SW480 (cell line): ENCODE results near the gene TOB2.

Experiments used
- DNase-seq: peaks from one replicate; pipeline ENCODE4 v3.0.0-alpha.2; 2016; ENCODE audit warnings: low spot score

Gene TOB2, protein sequence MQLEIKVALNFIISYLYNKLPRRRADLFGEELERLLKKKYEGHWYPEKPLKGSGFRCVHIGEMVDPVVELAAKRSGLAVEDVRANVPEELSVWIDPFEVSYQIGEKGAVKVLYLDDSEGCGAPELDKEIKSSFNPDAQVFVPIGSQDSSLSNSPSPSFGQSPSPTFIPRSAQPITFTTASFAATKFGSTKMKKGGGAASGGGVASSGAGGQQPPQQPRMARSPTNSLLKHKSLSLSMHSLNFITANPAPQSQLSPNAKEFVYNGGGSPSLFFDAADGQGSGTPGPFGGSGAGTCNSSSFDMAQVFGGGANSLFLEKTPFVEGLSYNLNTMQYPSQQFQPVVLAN

DNA sequence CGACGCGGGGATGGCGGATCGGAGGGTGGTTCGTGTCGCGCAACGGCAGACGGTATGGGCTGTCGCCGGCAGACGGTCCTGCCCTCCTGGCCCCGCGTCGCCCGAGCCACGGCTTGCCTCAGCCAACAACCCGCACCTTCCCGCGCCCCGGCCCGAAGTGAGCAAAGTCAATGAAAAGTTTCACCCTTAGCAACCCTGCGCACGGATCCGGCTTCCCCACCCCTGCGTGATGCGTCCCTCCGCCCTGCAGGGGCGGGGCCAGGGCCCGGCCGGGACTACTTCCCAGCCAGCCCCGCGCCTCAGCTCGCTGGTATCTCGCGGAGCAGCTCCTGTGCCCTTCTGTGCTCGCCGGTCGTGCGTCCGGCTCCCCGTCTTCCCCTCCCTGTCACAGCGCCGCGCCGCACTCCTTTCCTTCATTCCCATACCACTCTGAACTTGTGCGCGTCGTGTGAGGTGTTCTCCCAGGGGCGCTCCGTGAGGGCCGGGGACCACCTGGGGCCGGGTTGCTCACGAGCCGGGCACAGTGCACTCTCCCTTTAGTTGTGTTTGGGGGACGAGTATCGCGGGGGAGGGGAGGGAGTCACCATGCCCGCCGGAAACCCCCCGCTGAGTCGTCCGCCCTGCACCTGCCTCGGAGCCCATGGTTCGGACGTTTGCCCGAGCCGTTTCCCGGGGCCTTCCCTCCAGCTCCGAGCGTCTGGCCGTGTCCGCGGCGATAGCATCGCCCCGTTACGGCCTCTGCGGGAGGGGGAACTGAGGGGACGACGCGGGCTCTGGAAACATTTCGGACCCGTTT, at the start of gene TOB2:
Gene TOB2 (minus strand): TSS at position 163 of the 796 bp plus-strand sequence. CDS start 9,456 bp downstream, outside the sequence.
- peak; percentile 94 for DNase-seq

DNA sequence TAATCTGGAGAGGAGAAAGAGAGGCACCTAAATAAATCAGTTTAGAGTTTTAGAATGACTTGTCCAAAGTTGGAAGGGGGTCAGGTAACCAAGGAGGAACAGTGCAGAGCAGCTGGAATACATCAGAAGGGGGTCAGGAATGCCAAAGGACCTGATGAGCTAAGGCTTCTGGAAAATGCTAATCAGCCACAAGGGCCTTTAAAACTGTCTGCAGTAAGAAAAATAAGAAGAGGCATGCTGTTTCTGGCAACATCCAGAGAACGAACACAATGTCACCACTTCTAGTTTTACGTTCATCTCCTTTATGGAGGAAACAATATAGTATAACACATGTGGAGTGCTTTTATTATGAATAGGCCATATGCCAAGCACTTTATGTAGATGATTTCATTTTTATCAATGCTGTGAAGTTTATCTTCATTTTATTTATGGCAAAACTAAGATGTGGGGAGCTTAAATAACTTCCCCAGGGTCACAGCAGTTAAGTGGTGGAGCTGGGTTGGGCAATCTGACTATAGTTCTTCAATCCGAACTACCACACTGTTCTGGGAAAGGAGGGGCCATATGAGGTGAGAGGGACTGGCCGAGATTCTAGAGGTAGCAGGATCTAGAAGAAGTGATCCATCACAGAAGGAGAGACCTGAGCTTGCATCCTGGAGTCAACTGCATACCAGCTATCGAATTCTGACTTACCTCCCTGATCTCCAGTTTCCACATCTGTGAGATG, 44.9 kb upstream of the TOB2 start:
- DNase-seq = no peak

DNA sequence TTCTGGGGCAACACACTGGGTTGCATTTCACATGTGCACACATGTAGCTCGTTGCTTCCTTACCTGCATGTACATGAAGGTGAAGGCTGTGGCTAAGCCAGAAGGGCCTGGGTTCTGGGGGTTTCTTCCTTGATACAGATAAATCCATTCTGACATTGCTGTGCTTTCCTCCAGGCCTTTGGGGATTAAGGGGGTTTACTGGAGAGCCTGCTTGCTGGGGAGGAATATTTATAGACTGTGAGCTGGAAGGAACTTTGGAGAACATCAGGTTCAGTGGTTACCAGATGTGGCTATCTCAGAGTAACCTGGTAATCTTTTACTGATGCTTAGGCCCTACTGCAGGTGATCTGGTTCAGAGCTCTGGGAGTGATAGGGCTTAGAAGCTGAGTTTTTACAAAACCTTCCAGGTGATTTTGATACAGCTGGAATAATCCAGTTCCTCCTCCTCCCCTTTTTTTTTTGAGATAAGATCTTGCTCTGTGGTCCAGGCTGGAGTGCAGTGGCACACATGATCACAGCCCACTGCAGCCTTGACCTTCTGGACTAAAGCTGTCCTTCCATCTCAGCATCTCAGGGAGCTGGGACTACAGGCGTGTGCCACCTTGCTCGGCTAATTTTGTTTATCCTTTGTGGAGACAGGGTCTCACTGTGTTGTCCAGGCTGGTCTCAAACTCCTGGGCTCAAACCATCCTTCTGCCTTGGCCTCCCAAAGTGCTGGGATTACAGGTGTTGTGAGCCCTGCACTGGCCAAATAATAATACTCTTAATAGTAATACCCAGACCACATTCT, 42.2 kb upstream of the TOB2 start:
- DNase-seq = no peak

DNA sequence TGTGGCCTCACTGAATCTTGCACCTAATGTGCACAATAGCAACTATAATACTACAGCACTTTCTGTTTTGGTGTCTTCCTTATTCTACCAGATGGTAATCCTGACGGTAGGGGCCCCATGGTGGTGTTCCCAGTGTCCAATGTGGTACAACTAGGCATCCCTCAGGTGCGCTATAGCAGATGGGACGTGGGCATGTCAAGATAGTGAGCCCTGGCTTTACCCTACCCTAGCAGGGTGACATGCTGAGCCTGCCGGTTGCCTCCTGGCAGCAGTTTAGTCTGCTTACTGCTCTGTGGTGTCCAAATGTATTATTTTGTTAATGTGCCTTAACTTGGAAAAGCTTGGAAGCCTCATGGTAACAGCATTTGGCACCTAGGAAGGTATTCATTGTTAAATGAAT, 41.5 kb upstream of the TOB2 start:
- DNase-seq = no peak

DNA sequence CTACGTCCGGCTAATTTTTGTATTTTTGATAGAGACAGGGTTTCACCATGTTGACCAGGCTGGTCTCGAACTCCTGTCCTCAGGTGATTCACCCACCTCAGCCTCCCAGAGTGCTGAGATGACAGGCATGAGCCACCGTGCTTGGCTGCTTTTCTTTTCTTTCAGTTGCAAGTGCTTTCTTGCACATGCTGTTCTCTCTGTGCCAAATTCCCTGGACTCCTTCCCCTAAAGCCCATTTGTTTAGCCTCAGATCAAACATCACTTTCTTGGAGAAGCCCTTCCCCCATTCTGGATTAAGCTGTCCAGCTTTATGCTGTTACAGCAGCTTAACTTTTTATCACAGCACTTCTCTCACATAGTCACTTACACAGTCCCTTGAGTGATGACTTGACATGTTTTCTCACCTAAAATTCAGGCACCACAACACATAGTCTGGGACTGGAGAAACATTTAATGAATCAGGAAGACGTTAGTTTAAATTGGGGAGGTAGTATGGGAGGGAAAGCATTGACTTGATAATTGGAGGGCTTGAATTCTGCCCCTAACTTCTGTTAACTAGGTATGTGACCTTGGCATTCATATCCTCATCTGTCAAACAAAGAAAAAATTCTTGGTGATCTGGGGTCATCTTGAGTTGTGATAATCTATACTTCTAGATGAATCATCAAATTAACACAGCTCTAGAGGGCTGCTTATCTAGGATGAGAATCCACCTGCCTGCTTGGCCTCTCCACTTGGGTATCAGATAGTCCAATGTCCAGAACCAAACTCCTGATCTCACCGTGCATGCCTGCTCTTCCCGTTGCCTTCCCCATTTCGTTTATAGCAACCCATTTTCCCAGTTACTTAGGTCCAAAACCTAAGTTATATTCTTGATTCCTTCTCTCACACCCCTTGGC, 40.7 kb upstream of the TOB2 start:
- no peak for DNase-seq

DNA sequence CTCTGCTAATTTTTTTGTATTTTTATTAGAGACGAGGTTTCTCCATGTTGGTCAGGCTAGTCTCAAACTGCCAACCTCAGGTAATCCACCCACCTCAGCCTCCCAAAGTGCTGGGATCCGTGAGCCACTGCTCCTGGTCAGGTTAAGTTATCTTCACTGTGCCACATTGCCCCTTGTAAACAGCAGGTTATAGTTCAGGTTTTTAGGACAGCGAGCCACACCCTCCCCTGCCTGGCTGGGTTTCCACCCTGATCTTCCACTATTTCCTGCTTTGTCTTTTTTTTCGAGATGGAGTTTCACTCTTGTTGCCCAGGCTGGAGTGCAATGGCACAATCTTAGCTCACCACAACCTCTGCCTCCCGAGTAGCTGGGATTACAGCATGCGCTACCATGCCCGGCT, 38.4 kb upstream of the TOB2 start:
- DNase-seq = no peak

DNA sequence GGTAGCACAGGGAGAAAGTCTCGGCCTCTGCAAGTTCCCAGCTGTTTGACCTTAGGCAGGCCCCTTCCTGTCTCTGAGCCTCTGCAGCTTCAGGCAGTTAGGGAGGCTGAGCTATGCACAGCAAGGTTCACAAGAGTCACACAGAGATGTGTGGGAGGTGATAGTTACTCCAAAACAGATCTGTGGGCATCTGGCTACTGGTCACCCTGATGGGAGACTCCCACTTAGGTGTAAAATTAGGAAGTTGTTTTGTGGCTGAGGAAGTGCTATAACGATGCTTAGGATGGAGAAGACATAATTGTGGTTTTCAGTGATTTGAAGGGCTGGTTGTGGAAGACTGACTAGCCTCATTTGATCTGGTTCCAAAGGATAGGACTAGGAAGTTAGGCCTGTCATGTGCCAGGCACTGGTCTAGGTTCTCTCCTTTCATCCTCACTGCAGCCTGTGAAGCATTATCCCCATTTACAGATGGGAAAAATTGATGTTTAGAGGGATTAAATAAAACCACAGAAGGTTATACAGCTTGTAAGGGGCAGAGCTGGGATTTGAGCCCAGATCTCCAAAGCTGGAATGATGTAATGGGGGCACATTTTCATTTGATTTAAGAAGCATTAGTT, 35.8 kb upstream of the TOB2 start:
- DNase-seq = no peak

DNA sequence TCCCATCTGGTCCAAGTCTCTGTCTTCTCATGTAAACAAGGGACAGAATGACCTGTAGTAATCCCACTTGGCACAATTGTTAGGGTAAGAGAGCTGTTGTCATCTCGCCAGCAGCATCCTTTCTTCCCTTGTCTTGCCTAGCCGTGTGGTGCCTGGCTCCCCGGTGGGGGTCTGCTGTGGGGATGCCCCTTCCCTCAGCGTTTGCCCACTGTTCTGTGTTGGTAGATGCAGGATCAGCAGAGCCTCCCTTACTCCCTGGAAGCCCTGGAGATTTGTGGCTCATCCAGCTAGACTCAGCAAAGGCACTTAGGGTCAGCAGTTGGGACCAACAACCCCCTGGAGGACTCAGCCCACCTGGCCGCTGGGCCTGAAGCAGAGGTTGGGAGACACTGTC, 35.3 kb upstream of the TOB2 start:
- DNase-seq = no peak

DNA sequence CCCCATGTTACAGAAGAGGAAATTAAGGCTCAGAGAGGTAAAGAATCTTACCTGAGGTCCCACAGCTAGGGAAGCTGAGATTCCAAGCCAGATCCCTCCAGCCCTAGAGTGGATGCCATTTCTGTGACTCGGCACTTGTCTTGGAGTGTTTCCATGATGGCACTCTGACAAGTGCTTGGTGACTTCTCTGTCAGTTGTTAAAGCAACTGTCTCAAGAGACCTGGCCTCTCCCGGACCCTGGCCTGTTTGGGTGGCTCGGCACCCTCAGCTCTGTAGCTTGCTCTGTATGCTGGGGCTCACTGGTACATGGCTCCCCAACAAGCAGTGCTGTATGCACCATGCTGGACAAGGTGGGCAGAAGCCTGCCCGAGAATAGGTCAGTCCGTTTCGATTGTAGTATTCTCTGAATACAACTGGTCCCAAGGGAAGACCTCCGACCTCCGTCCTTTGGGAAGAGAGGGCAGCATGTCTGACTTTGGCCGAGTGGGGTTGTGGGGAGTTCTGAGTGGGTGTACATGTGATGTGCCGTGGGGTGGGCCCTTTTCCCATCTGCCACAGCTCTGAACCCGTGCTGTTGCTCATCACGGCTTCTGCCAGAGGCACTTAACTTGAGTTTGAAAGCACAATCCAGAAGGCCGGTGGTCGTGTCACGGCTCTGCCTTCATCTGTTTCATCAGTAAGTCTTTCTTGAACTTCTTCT, 34.7 kb upstream of the TOB2 start:
- no peak for DNase-seq

DNA sequence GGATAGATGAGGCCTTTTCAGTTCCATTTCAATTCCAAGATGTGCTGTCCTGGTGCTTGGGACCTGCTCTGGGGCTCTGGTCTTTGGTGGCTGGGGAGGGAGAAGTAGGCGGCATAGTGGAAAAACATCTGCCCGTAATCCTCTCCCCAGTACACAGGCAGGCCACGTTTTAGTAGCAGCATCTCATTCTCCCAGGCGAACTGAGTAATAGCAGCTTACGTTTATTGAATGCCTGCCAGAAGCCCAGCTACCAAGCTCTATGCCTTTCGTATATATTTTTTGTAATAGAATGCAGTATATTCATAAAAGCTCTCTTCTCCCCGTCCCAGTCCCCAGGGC, 33.8 kb upstream of the TOB2 start:
- no peak for DNase-seq

DNA sequence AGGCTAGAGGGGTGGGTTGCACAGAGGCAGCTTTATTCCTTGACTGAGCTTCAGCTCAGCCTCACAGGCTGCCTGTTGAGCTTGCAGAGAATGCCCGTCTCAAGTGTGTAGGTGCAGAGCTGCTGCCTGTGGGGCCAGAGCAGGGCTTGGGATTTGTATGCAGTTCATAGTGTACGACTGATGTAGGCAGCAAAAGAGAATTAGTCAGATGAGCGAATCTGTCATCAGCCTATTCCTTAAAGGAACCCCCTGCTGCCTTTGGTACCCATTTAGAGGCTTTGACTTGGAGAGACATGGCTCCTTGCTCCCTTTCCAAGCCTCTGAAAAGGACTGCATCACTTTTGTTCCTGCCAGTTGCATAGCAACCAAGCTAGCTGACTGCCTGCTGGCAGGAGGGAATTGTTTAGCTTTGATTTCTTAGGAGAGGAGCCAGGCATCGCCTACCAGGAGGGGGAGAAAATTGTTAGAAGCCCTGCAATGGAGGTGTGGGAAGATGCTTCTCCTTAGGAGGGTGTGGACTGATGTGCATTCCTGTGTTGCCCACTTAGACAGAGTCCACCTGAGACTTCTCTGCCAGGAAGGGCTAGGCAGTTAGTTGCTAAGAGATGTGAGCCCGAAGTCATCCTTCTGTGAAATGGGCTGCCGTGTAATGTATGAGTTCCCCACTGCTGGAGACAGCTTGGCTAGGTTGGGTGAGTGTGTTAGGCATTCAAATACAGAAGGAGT, 33.2 kb upstream of the TOB2 start:
- no peak for DNase-seq

DNA sequence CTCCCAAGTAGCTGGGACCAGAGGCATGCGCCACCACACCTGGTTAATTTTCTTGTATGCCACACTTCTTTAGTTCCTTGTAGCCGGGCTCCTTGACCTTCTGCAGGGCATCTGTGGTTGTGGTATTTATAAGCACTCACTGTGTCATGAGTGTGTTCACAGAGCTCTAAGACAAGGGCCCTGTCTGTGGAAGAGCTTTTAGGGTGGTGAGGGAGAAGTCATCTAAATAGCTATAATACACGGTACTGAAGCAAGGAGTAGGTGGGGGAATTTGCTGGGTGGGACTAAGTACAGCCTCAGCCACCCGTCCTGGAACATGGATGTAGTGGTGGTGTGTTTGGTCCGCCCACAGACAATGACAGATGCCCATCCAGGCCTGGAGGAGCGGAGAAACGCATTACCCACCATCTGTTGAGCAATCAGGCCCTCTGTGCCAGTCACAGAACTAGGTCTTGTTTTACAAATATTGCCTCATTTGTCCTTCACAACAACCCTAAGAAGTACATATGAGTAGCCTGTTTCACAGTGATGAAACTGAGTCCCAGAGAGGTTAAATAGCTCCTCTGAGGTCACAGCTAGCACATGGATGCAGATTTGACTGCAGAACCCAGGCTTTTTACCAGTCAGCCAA, 32.4 kb upstream of the TOB2 start:
- DNase-seq = no peak

DNA sequence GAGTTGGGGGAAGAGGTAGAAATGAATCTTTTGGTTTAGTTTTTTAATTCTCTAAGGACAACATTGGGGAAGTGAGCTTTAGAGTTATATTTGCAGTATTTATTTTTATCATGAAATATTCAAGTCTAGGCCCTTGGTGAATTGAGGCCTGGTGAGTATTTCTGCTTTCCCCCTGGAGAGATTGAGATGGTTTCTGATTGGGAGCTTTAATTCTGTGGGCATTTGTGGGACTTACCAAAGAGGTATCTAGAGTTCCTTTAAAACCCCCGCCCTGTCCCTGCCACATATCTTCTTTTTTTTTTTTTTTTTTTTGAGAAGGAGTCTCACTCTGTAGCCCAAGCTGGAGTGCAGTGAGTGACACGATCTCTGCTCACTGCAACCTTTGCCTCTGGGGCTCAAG, 31.9 kb upstream of the TOB2 start:
- no peak for DNase-seq

DNA sequence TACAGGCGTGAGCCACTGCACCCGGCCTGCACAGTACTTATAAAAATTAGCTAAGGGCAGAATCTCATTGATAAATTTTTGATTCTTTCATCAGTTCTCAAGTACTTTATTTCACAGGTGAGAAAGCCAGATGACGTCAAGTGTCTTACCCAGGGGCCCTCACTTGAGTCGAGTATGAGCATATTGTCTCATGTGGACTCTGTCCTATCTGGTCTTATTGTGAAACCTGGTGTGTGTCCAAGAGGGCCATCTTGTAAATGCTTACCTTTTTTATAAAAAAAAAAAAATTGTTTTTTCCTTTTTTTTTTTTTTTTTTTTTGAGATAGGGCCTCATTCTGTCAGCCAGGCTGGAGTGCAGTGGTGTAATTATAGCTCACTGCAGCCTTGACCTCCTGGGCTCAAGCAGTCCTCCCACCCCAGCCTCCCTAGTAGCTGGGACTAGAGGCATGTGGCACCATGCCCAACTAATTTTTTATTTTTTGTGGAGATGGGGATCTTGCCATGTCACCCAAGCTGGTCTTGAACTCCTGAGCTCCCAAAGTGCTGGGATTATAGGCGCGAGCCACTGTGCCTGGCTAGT, 28.4 kb upstream of the TOB2 start:
- no peak for DNase-seq

DNA sequence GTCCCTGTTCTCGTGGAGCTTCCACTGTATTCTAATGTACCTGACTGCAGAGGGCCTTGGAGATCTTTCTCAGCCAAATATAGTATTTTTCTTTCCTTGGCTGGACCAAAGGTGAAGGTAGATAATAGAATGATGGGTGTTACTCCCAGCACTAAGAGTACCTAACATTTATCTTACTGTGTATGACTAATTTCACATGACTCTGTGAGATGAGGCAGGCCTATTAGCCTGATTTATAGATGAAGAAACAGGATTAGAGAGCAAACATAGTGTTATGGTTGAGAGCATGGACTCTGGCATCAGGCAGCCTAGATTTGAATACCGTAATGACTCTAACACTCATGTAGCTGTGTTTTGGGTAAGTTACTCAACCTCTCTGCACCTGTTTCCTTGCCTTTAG, 25.0 kb upstream of the TOB2 start:
- DNase-seq = no peak

DNA sequence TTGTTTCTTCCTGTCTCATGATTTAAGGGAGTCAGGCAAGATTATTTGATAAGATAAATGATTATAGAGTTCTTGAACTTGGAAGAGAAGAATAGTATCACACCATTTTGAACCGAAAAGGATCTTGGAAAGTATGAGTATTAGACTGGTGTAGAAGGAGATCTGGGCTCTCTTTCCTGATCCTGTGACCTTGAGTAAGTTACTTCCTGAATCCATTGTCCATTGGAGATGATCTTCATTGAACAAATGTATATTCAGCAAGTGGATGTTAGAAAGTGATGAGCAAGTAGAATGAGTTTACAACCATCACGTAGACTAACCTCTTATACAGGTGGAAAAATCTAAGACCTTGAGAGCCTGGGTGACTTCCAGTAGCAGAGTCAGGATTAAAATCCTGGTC, 24.3 kb upstream of the TOB2 start:
- no peak for DNase-seq

DNA sequence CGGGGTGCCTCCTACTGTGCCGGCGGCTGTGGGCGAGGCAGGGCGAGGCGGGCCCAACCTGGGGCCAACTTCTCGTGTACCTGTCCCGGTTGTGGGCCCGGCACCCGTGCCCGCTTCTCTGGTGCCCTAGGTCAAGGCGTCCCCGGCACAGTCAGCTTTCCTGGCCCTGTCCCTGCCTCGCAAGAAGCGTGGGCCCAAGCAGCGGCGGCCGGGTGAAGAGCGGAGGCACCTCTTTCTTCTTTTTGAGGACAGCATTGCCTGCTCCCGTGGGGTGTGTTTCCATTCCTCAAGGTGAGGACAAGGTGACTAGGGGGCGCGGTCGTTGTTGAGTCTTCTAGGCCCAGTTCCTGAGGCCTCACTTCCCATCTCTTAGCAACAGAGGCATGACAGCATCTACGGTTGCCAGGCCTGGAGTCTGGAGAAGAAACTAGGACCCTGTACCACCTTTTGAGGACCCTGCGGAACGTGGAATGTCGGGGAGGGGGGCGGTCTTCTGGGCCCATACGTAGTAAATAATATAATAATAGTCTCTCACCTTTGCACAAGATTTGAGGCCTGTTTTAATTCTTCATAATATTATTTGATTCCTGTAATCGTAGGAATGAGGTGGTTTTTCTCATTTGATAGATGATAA, 22.7 kb upstream of the TOB2 start:
- DNase-seq = peak; percentile 10
